Astrocyte (in vitro differentiated cells and primary cell): Measurements from ENCODE around the gene PHF21B. TPM values are rescaled to one million over a fixed set of nuclear protein-coding genes. Genes with fewer than 3 reads are reported as not detected.

Experiments used
- DNase-seq: peaks from one replicate; pipeline ENCODE4 v3.0.0-alpha.2; 2010; ENCODE audit warnings: low read depth
- FAIRE-seq: peaks from 2 replicates; lab custom pipeline; 2011; peaks lifted over from hg19 to GRCh38; lab: Jason Lieb, UNC
- H2AFZ ChIP-seq: 2 replicates; pipeline ENCODE4 v1.6.0; 2012; ENCODE audit warnings: low read depth, low read length, inconsistent platforms
- H3K27ac ChIP-seq: 2 replicates; pipeline ENCODE4 v1.5.1; 2011; ENCODE audit warnings: low read depth, low read length, inconsistent platforms
- H3K27me3 ChIP-seq: 2 replicates; pipeline ENCODE4 v1.6.0; 2011; ENCODE audit warnings: low read length, inconsistent platforms; ENCODE audit not compliant: insufficient read depth
- H3K36me3 ChIP-seq: 2 replicates; pipeline ENCODE4 v1.5.1; 2011; ENCODE audit warnings: low read length, inconsistent platforms; ENCODE audit not compliant: insufficient read depth
- H3K4me1 ChIP-seq: 2 replicates; pipeline ENCODE4 v1.5.1; 2011; ENCODE audit warnings: low read length, inconsistent platforms; ENCODE audit not compliant: insufficient read depth
- H3K4me2 ChIP-seq: 2 replicates; pipeline ENCODE4 v1.6.0; 2012; ENCODE audit warnings: low read length, inconsistent platforms
- H3K4me3 ChIP-seq: 2 replicates; pipeline ENCODE4 v1.5.1; 2011; ENCODE audit warnings: low read depth, mild to moderate bottlenecking, low read length, inconsistent platforms; ENCODE audit not compliant: insufficient read depth
- H3K79me2 ChIP-seq: 2 replicates; pipeline ENCODE4 v1.6.0; 2012; ENCODE audit warnings: mild to moderate bottlenecking, low read length, inconsistent platforms; ENCODE audit not compliant: insufficient read depth
- H3K9ac ChIP-seq: 2 replicates; pipeline ENCODE4 v1.6.0; 2012; ENCODE audit warnings: mild to moderate bottlenecking, low read length, inconsistent platforms
- H3K9me3 ChIP-seq: 2 replicates; pipeline ENCODE4 v1.5.1; 2012; ENCODE audit warnings: low read depth, mild to moderate bottlenecking, low read length, inconsistent platforms; ENCODE audit not compliant: insufficient read depth
- H4K20me1 ChIP-seq: 2 replicates; pipeline ENCODE4 v1.6.0; 2012; ENCODE audit warnings: low read length, inconsistent platforms; ENCODE audit not compliant: insufficient read depth
- H3K27ac Mint-ChIP-seq: one replicate; pipeline ENCODE4 v1.8.0; 2021; ENCODE audit warnings: mild to moderate bottlenecking, mixed read lengths; ENCODE audit not compliant: unreplicated experiment
- H3K27me3 Mint-ChIP-seq: one replicate; pipeline ENCODE4 v1.8.0; 2021; ENCODE audit warnings: low read depth, mixed read lengths; ENCODE audit not compliant: unreplicated experiment
- H3K36me3 Mint-ChIP-seq: one replicate; pipeline ENCODE4 v1.8.0; 2021; ENCODE audit warnings: low read depth, mixed read lengths; ENCODE audit not compliant: unreplicated experiment
- H3K4me1 Mint-ChIP-seq: one replicate; pipeline ENCODE4 v1.8.0; 2021; ENCODE audit warnings: low read depth, mixed read lengths; ENCODE audit not compliant: unreplicated experiment
- H3K4me3 Mint-ChIP-seq: one replicate; pipeline ENCODE4 v1.8.0; 2021; ENCODE audit warnings: mild to moderate bottlenecking, moderate library complexity, mixed read lengths; ENCODE audit not compliant: unreplicated experiment
- H3K9me3 Mint-ChIP-seq: one replicate; pipeline ENCODE4 v1.8.0; 2021; ENCODE audit warnings: mild to moderate bottlenecking, mixed read lengths; ENCODE audit not compliant: unreplicated experiment
- EZH2 ChIP-seq: IDR thresholded peaks from 2 replicates; pipeline ENCODE4 v1.6.1; 2012; ENCODE audit warnings: mild to moderate bottlenecking, low read length, inconsistent platforms; ENCODE audit not compliant: insufficient read depth
- total RNA-seq: library from RNA; stranded (reverse); gene quantifications from 2 replicates; pipeline ENCODE4 v1.2.1, GENCODE V29; 2021
- TF ChIP-seq, protein P1 (sequence below): IDR thresholded peaks from 2 replicates; pipeline ENCODE4 v1.5.1; 2011; ENCODE audit warnings: low read depth, mild to moderate bottlenecking, inconsistent platforms, low read length, moderate library complexity; ENCODE audit not compliant: insufficient read depth

PHF21B gene
- total RNA-seq, 1 donor from 2014 or later = 6.3 TPM

DNA sequence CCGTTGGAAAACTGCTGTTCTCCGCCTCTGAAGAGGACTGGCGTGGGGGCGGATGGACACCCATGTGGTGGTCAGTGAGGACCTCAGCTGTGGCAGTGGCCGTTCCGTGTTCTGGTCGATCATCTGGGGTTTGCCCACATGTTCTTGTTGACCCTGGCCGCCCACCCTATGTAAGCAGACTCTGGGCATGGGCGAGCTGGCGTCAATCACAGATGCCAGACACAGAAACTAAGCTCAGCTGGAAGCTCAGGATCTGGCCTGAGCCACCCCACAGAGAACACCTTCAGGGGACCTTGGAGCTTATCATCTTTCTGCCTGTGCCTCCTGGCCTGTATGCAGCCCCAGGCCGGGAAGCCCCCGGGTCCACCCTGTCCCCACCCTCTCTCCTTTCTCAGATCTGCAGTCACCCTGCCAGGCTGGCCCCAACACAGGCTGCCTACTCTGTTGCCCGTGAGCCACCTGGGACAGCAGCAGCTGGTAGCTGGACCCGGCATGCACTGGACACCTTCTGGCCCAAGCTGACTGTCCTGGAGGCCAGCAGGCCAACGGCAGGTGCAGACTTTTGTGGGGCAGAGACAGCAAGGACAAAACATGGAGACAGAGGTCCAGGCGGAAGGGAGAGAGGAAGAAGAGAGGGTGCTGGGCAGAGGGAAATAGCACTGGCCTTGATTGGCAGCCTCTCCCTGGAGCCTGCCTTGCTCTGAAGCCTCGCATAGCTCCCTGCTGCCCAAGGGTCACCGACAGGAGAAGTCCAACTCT, 91.5 kb downstream of the PHF21B start:
- Histone ChIP-seq H3K9ac (no peak overlapping the region), H4K20me1 (no peaks in the 10 kb centered on the region), H3K79me2 (no peaks in the 10 kb centered on the region), H3K4me3 (no peak overlapping the region), H3K36me3 (no peaks in the 10 kb centered on the region), H3K9me3 (no peaks in the 10 kb centered on the region), H3K4me2 (no peak overlapping the region), H2AFZ (no peak overlapping the region), H3K27me3 (no peaks in the 10 kb centered on the region), H3K4me1 (no peaks in the 10 kb centered on the region), H3K27ac (no peak overlapping the region)
- no peak for FAIRE-seq
- Mint-ChIP-seq H3K27ac (no peak overlapping the region), H3K27me3 (peaks cover 2% of the 10 kb centered on the region), H3K9me3 (no peaks in the 10 kb centered on the region), H3K4me3 (no peak overlapping the region), H3K36me3 (peaks cover 6% of the 10 kb centered on the region), H3K4me1 (no peaks in the 10 kb centered on the region)
- DNase-seq = no peak
- TF ChIP-seq EZH2 = no peak
- TF ChIP-seq, protein P1, sequence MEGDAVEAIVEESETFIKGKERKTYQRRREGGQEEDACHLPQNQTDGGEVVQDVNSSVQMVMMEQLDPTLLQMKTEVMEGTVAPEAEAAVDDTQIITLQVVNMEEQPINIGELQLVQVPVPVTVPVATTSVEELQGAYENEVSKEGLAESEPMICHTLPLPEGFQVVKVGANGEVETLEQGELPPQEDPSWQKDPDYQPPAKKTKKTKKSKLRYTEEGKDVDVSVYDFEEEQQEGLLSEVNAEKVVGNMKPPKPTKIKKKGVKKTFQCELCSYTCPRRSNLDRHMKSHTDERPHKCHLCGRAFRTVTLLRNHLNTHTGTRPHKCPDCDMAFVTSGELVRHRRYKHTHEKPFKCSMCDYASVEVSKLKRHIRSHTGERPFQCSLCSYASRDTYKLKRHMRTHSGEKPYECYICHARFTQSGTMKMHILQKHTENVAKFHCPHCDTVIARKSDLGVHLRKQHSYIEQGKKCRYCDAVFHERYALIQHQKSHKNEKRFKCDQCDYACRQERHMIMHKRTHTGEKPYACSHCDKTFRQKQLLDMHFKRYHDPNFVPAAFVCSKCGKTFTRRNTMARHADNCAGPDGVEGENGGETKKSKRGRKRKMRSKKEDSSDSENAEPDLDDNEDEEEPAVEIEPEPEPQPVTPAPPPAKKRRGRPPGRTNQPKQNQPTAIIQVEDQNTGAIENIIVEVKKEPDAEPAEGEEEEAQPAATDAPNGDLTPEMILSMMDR = no peak

DNA sequence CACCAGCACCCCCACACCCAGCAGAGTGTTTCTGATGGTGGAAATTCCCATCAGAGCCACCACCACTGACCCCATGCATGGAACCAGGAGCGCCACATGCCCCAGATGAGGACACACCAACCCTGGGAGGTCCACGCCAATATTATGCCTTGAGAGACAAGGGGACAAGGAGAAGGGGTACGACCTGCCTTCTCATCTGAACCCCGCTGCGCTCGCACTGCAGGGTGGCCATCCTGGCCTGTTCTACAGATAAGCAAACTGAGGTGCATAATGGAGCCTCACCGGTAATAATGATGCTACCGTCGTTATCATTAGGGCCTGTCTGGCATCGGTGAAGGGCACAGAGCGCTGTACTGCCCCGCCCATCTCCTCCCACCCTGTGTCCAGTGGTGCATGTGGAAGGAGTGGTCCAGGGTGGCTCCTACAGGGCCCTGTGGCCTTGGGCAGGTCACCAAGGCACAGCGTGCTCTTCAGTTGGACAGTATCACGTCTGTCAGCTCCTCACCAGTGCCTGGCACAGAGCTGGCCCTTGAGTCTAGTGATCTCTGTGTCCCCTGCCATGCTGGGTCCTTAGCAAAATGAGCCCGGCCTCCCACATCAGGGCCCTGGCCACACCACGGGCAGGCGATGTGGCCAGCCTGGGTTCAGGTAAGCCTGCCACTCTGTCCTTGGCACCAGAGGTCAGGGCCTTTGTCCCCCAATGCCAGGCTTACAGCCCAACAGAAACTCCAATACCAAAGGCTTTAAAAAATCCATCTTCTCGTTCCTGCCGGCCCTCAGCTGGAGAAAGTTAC, 92.2 kb downstream of the PHF21B start:
- Mint-ChIP-seq H3K9me3 (no peaks in the 10 kb centered on the region), H3K27me3 (peaks cover 2% of the 10 kb centered on the region), H3K27ac (no peak overlapping the region), H3K36me3 (peaks cover 10% of the 10 kb centered on the region), H3K4me3 (no peak overlapping the region), H3K4me1 (no peaks in the 10 kb centered on the region)
- Histone ChIP-seq H3K79me2 (no peaks in the 10 kb centered on the region), H3K27me3 (no peaks in the 10 kb centered on the region), H3K4me1 (no peaks in the 10 kb centered on the region), H3K9ac (no peak overlapping the region), H4K20me1 (no peaks in the 10 kb centered on the region), H3K4me2 (no peak overlapping the region), H3K4me3 (no peak overlapping the region), H2AFZ (no peak overlapping the region), H3K36me3 (no peaks in the 10 kb centered on the region), H3K9me3 (no peaks in the 10 kb centered on the region), H3K27ac (no peak overlapping the region)
- no peak for TF ChIP-seq EZH2
- TF ChIP-seq, protein P1 = no peak
- FAIRE-seq = no peak
- no peak for DNase-seq
